Measurements from ENCODE around the gene TARBP2. TPM values are rescaled to one million over a fixed set of nuclear protein-coding genes. Genes with fewer than 3 reads are reported as not detected.
A peak's percentile ranks its signal among the peaks of the same experiment; 100 is the strongest.

The TARBP2 gene
- total RNA-seq, 3 donors from 2014 or later: 24.8 to 45.1 (median 37.0) TPM

- intact Hi-C loops (cut with DNase I; ENCODE audit: low total_unique reads): no loop called here
- no peak for DNase-seq (ENCODE audit: low spot score in 2 of 2)
- no peak overlapping the region for H3K27ac ChIP-seq
- no peaks in the 10 kb centered on the region for H3K27me3 ChIP-seq
- H3K4me1 ChIP-seq: no peaks in the 10 kb centered on the region
- TF ChIP-seq POLR2AphosphoS5 (IDR thresholded peaks at IDR 0.05) (no peak), POLR2A (IDR thresholded peaks at IDR 0.05) (no peak), CTCF (IDR thresholded peaks at IDR 0.05) (no peak)
- no peaks in the 10 kb centered on the region for H3K36me3 ChIP-seq
- no peaks in the 10 kb centered on the region for H3K9me3 ChIP-seq
- no peak overlapping the region for H3K4me3 ChIP-seq
Observed at GRCh38 chr12:53530061-53530460, 29.0 kb downstream of the TARBP2 start.

GRCh38 chr12:53530920-53531319 lies 29.8 kb downstream of the TARBP2 start:
- Histone ChIP-seq H3K36me3 (no peaks in the 10 kb centered on the region), H3K4me3 (no peak overlapping the region)
- intact Hi-C loops (cut with DNase I; ENCODE audit: low total_unique reads): no loop called here

GRCh38 chr12:53532021-53532420 lies 30.9 kb downstream of the TARBP2 start:
- TF ChIP-seq CTCF (IDR thresholded peaks at IDR 0.05): no peak
- no peak for TF ChIP-seq POLR2A (IDR thresholded peaks at IDR 0.05)
- no peak for TF ChIP-seq POLR2AphosphoS5 (IDR thresholded peaks at IDR 0.05)
- no peak overlapping the region for H3K27ac ChIP-seq
- DNase-seq (ENCODE audit: low spot score in 2 of 2): no peak
- no peaks in the 10 kb centered on the region for H3K27me3 ChIP-seq
- no peaks in the 10 kb centered on the region for H3K4me1 ChIP-seq
- no peaks in the 10 kb centered on the region for H3K36me3 ChIP-seq
- H3K4me3 ChIP-seq: no peak overlapping the region
- no peaks in the 10 kb centered on the region for H3K9me3 ChIP-seq
- intact Hi-C loops (cut with DNase I; ENCODE audit: low total_unique reads): loop anchor here (1.0 kb wide), 1 partner anchor 98 kb away; no protein-coding TSS in a partner anchor

More at GRCh38 chr12:53530920-53531319, 29.8 kb downstream of the TARBP2 start:
- Histone ChIP-seq H3K4me1 (no peaks in the 10 kb centered on the region), H3K27me3 (no peaks in the 10 kb centered on the region), H3K9me3 (no peaks in the 10 kb centered on the region), H3K27ac (no peak overlapping the region)
- TF ChIP-seq POLR2A (IDR thresholded peaks at IDR 0.05): no peak
- TF ChIP-seq POLR2AphosphoS5 (IDR thresholded peaks at IDR 0.05): no peak
- TF ChIP-seq CTCF (IDR thresholded peaks at IDR 0.05): no peak
- DNase-seq (ENCODE audit: low spot score in 2 of 2): no peak

- H3K27ac ChIP-seq: peak overlapping the region; percentile 2 to 14
- H3K36me3 ChIP-seq: no peaks in the 10 kb centered on the region
- no peak overlapping the region for H3K4me3 ChIP-seq
- H3K9me3 ChIP-seq: no peaks in the 10 kb centered on the region
- no peaks in the 10 kb centered on the region for H3K27me3 ChIP-seq
- intact Hi-C loops (cut with DNase I; ENCODE audit: low total_unique reads): loop anchor here (1.0 kb wide), 1 partner anchor 98 kb away; no protein-coding TSS in a partner anchor
- H3K4me1 ChIP-seq: no peaks in the 10 kb centered on the region
- no peak for DNase-seq (ENCODE audit: low spot score in 2 of 2)
- no peak for TF ChIP-seq POLR2AphosphoS5 (IDR thresholded peaks at IDR 0.05)
- TF ChIP-seq CTCF (IDR thresholded peaks at IDR 0.05): no peak
- TF ChIP-seq POLR2A (IDR thresholded peaks at IDR 0.05): no peak
Observed at GRCh38 chr12:53532524-53533445, 31.7 kb downstream of the TARBP2 start.

GRCh38 chr12:53533471-53533870 lies 32.4 kb downstream of the TARBP2 start:
- no peak for DNase-seq (ENCODE audit: low spot score in 2 of 2)
- Histone ChIP-seq H3K9me3 (no peaks in the 10 kb centered on the region), H3K4me1 (no peaks in the 10 kb centered on the region), H3K4me3 (no peak overlapping the region), H3K27me3 (no peaks in the 10 kb centered on the region), H3K27ac (peak overlapping the region; percentile 2 to 39), H3K36me3 (no peaks in the 10 kb centered on the region)
- intact Hi-C loops (cut with DNase I; ENCODE audit: low total_unique reads): no loop called here
- no peak for TF ChIP-seq POLR2A (IDR thresholded peaks at IDR 0.05)
- TF ChIP-seq POLR2AphosphoS5 (IDR thresholded peaks at IDR 0.05): no peak
- no peak for TF ChIP-seq CTCF (IDR thresholded peaks at IDR 0.05)
